Sigmoid colon (tissue), 4 donors: Measurements from ENCODE around the gene SLC26A9.

Experiments
- EP300 ChIP-seq, 4 donors: sonication (generic); formaldehyde crosslinking; IDR thresholded peaks; one replicate each; pipeline ENCODE4 v1.6.1; 2017; ENCODE audit warnings: antibody characterized with exemption in 4 of 4
- POLR2A ChIP-seq, 2 donors: fragments of 450-650 bp; IDR thresholded peaks; one replicate each; pipeline ENCODE4 v1.6.1; 2016; ENCODE audit warnings: antibody characterized with exemption in 2 of 2, mild to moderate bottlenecking in 2 of 2, moderate library complexity in 2 of 2
- POLR2AphosphoS5 ChIP-seq, 4 donors: sonication (generic); formaldehyde crosslinking; IDR thresholded peaks; one replicate each; pipeline ENCODE4 v1.6.1; 2017; ENCODE audit warnings: antibody characterized with exemption in 4 of 4
- TF ChIP-seq, protein P1 (sequence below), 4 experiments: fragments of 450-650 bp in 3 of 4; fragments of 200-600 bp in 1 of 4; IDR thresholded peaks; one replicate each; pipeline ENCODE4 v1.5.1; 2016 to 2019; ENCODE audit warnings: antibody characterized with exemption in 4 of 4, mild to moderate bottlenecking in 3 of 4, moderate library complexity in 2 of 4

DNA sequence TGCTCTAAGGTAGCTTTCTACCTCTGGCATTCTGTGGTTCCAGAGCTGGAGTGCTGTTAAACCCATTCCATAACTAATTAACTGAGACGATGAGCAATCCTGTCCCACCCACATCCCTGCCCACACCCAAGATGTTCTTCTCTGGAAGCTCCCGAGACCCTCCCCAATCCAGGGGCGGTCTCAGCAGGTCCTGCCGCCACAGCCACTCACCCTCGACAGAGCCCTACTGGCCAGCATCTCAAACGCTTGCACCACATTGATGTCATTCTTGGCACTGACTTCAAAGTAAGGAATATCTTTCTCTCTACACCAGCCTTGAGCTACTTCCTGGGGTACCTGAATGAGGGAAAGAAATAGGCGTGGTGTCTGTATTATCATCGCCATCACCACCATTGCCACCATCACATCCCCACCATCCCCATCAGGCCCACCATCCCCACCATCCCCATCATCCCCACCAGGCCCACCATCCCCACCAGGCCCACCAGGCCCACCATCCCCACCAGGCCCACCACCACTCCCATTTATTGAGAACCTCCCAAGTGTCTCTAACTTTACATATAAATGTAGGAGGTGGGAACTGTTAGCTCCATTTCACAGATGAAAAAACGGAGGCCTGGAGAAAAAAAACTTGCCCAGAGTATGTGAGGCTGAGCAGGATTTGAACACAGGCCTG is 42.2 kb upstream of the SLC26A9 start:
- TF ChIP-seq POLR2A (IDR thresholded peaks at IDR 0.05) (no peak), POLR2AphosphoS5 (IDR thresholded peaks at IDR 0.05) (no peak), EP300 (IDR thresholded peaks at IDR 0.05) (no peak)
- TF ChIP-seq, protein P1, sequence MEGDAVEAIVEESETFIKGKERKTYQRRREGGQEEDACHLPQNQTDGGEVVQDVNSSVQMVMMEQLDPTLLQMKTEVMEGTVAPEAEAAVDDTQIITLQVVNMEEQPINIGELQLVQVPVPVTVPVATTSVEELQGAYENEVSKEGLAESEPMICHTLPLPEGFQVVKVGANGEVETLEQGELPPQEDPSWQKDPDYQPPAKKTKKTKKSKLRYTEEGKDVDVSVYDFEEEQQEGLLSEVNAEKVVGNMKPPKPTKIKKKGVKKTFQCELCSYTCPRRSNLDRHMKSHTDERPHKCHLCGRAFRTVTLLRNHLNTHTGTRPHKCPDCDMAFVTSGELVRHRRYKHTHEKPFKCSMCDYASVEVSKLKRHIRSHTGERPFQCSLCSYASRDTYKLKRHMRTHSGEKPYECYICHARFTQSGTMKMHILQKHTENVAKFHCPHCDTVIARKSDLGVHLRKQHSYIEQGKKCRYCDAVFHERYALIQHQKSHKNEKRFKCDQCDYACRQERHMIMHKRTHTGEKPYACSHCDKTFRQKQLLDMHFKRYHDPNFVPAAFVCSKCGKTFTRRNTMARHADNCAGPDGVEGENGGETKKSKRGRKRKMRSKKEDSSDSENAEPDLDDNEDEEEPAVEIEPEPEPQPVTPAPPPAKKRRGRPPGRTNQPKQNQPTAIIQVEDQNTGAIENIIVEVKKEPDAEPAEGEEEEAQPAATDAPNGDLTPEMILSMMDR (IDR thresholded peaks at IDR 0.05), result no peak
